ENCODE data around the gene FAM168B.

FAM168B gene

GRCh38 chr2:131054488-131054887 lies 38.8 kb downstream of the FAM168B start:
- no peak for DNase-seq

- no peak for DNase-seq
Measured at GRCh38 chr2:131052741-131053263, 40.5 kb downstream of the FAM168B start.

- DNase-seq: no peak
Measured at GRCh38 chr2:131050896-131051295, 42.4 kb downstream of the FAM168B start.

GRCh38 chr2:131049150-131049718 lies 44.0 kb downstream of the FAM168B start:
- DNase-seq: no peak

- DNase-seq: no peak
Measured at GRCh38 chr2:131048641-131049040, 44.6 kb downstream of the FAM168B start.

GRCh38 chr2:131047920-131048560 lies 45.2 kb downstream of the FAM168B start:
- no peak for DNase-seq

- DNase-seq: no peak
Measured at GRCh38 chr2:131046918-131047652, 46.2 kb downstream of the FAM168B start.

GRCh38 chr2:131046028-131046917 lies 47.0 kb downstream of the FAM168B start:
- DNase-seq: no peak

GRCh38 chr2:131045286-131046027 lies 47.8 kb downstream of the FAM168B start:
- no peak for DNase-seq

- DNase-seq: no peak
Measured at GRCh38 chr2:131044757-131045150, 48.5 kb downstream of the FAM168B start.

GRCh38 chr2:131044075-131044756 lies 49.0 kb downstream of the FAM168B start:
- no peak for DNase-seq

- no peak for DNase-seq
Measured at GRCh38 chr2:131043199-131044074, 49.8 kb downstream of the FAM168B start.

- DNase-seq: no peak
Measured at GRCh38 chr2:131042148-131042775, 51.0 kb downstream of the FAM168B start.

- no peak for DNase-seq
Measured at GRCh38 chr2:131041402-131042147, 51.7 kb downstream of the FAM168B start.

- DNase-seq: no peak
Measured at GRCh38 chr2:131040661-131041401, 52.4 kb downstream of the FAM168B start.

GRCh38 chr2:131039908-131040660 lies 53.2 kb downstream of the FAM168B start:
- no peak for DNase-seq

- no peak for DNase-seq
Measured at GRCh38 chr2:131039535-131039907, 53.7 kb downstream of the FAM168B start.

- no peak for DNase-seq
Measured at GRCh38 chr2:131039101-131039440, 54.2 kb downstream of the FAM168B start.
